Measurements from ENCODE around the gene MFSD6. TPM values are rescaled to one million over a fixed set of nuclear protein-coding genes. Genes with fewer than 3 reads are reported as not detected.

MFSD6 gene
- polyA plus RNA-seq, 1 of the 3 experiments (the other 2 are of a cell fraction): 15.1 TPM

DNA sequence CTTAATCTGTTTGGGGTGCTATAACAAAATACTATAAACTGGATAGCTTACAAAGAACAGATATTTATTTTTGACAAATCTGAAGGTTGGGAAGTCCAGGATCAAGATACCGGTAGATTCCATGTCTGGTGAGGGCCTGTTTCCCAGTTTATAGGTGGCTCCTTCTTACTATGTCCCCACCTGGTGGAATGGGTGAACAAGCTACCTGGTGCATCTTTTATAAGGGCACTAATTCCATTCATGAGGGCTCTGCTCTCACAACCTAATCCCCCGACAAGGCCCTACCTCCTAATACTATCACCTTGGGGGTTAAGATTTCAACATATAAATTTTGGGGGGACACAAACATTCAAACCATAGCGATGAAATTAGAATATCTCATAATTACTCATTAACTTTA is 142.0 kb downstream of the MFSD6 start:
- Histone ChIP-seq H3K4me2 (no peak overlapping the region), H4K20me1 (ENCODE audit: insufficient read depth) (no peaks in the 10 kb centered on the region), H2AFZ (ENCODE audit: low read depth) (no peak overlapping the region), H3K9me2 (no peaks in the 10 kb centered on the region), H3F3A (replicated peaks; ENCODE audit: insufficient read depth) (peaks cover 11% of the 10 kb centered on the region), H3K9ac (no peak overlapping the region), H3K27ac (ENCODE audit: low read depth in 2 of 2, low read length in 1 of 2) (no peak overlapping the region), H3K9me3 (no peaks in the 10 kb centered on the region), H3K79me2 (ENCODE audit: insufficient read depth) (no peaks in the 10 kb centered on the region), H3K4me3 (ENCODE audit: low read depth in 2 of 2, low read length in 1 of 2) (no peak overlapping the region), H3K4me1 (ENCODE audit: control insufficient read depth in 1 of 2, insufficient read depth in 2 of 2, low read depth in 1 of 2, low read length in 1 of 2) (no peaks in the 10 kb centered on the region; a peak in 1 of 4 replicates), H3K36me3 (replicated peaks in 1 of 2; ENCODE audit: control insufficient read depth in 1 of 2, insufficient read depth in 2 of 2, low read length in 1 of 2) (no peaks in the 10 kb centered on the region), H3K27me3 (ENCODE audit: insufficient read depth) (no peaks in the 10 kb centered on the region)
- CTCF ChIA-PET: interaction anchor here (0.9 to 1.0 kb wide), 2 partner anchors 9 to 25 kb away, joined by 4 read pairs; no protein-coding TSS in a partner anchor
- no peak for DNase-seq
- POLR2A ChIA-PET: no interaction called here
- TF ChIP-seq POLR2AphosphoS5 (IDR thresholded peaks at IDR 0.05; ENCODE audit: low read depth, low read length): no peak
- TF ChIP-seq GABPA (IDR thresholded peaks at IDR 0.05; ENCODE audit: low read depth): no peak
- TF ChIP-seq, protein P1, sequence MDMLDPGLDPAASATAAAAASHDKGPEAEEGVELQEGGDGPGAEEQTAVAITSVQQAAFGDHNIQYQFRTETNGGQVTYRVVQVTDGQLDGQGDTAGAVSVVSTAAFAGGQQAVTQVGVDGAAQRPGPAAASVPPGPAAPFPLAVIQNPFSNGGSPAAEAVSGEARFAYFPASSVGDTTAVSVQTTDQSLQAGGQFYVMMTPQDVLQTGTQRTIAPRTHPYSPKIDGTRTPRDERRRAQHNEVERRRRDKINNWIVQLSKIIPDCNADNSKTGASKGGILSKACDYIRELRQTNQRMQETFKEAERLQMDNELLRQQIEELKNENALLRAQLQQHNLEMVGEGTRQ (IDR thresholded peaks at IDR 0.05; ENCODE audit: borderline replicate concordance, low read depth, low read length): no peak
- TF ChIP-seq, protein P2, sequence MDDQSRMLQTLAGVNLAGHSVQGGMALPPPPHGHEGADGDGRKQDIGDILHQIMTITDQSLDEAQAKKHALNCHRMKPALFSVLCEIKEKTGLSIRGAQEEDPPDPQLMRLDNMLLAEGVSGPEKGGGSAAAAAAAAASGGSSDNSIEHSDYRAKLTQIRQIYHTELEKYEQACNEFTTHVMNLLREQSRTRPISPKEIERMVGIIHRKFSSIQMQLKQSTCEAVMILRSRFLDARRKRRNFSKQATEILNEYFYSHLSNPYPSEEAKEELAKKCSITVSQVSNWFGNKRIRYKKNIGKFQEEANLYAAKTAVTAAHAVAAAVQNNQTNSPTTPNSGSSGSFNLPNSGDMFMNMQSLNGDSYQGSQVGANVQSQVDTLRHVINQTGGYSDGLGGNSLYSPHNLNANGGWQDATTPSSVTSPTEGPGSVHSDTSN (IDR thresholded peaks at IDR 0.05): no peak
- TF ChIP-seq FOXM1 (IDR thresholded peaks at IDR 0.05; ENCODE audit: low read depth): no peak
- TF ChIP-seq, protein P3, sequence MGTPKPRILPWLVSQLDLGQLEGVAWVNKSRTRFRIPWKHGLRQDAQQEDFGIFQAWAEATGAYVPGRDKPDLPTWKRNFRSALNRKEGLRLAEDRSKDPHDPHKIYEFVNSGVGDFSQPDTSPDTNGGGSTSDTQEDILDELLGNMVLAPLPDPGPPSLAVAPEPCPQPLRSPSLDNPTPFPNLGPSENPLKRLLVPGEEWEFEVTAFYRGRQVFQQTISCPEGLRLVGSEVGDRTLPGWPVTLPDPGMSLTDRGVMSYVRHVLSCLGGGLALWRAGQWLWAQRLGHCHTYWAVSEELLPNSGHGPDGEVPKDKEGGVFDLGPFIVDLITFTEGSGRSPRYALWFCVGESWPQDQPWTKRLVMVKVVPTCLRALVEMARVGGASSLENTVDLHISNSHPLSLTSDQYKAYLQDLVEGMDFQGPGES (IDR thresholded peaks at IDR 0.05; ENCODE audit: low read depth, low read length): no peak
- TF ChIP-seq, protein P4, sequence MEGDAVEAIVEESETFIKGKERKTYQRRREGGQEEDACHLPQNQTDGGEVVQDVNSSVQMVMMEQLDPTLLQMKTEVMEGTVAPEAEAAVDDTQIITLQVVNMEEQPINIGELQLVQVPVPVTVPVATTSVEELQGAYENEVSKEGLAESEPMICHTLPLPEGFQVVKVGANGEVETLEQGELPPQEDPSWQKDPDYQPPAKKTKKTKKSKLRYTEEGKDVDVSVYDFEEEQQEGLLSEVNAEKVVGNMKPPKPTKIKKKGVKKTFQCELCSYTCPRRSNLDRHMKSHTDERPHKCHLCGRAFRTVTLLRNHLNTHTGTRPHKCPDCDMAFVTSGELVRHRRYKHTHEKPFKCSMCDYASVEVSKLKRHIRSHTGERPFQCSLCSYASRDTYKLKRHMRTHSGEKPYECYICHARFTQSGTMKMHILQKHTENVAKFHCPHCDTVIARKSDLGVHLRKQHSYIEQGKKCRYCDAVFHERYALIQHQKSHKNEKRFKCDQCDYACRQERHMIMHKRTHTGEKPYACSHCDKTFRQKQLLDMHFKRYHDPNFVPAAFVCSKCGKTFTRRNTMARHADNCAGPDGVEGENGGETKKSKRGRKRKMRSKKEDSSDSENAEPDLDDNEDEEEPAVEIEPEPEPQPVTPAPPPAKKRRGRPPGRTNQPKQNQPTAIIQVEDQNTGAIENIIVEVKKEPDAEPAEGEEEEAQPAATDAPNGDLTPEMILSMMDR (IDR thresholded peaks at IDR 0.05): no peak
- no peak for TF ChIP-seq FOSL2 (IDR thresholded peaks at IDR 0.05; ENCODE audit: borderline replicate concordance, low read depth)
- no peak for TF ChIP-seq CHD2 (IDR thresholded peaks at IDR 0.05; ENCODE audit: low read length, partially characterized antibody)
- TF ChIP-seq EZH2phosphoT487 (IDR thresholded peaks at IDR 0.05; ENCODE audit: borderline replicate concordance, low read depth): no peak
- TF ChIP-seq REST (IDR thresholded peaks at IDR 0.05; ENCODE audit: low read depth, low read length): no peak
- WGBS (ENCODE audit: low lambda C conversion rate): 95% methylated on average over 3 of the region's 3 CpGs

Other genes starting within 250 kb of the MFSD6 start
- 8.4 and 12.2 TPM in 2 replicates for gene HIBCH, start 88.5 kb upstream of the MFSD6 start, polyA plus RNA-seq (2012; rRNA removed)
- gene INPP1, start 64.8 kb upstream of the MFSD6 start, polyA plus RNA-seq (2012; rRNA removed): 5.7 and 6.4 TPM in 2 replicates
- gene NEMP2, start 126.4 kb downstream of the MFSD6 start, polyA plus RNA-seq (2012; rRNA removed): 1.8 and 2.0 TPM in 2 replicates
- gene NAB1, start 240.7 kb downstream of the MFSD6 start, polyA plus RNA-seq (2012; rRNA removed): 9.7 and 13.4 TPM in 2 replicates